Mucosa of rectum (tissue), 2 donors: ENCODE results near the gene SIRT4.

Source experiments
- H3K27ac ChIP-seq, 2 donors: one replicate each; pipeline ENCODE4 v1.7.0; 2013; ENCODE audit warnings: inconsistent platforms in 2 of 2, low read depth in 2 of 2, low read length in 2 of 2
- H3K27me3 ChIP-seq, 2 donors: one replicate each; pipeline ENCODE4 v1.7.0; 2013; ENCODE audit warnings: low read length in 2 of 2; ENCODE audit not compliant: control insufficient read depth in 2 of 2, insufficient read depth in 2 of 2
- H3K36me3 ChIP-seq, 2 donors: one replicate each; pipeline ENCODE4 v1.7.0; 2013; ENCODE audit warnings: low read length in 2 of 2; ENCODE audit not compliant: control insufficient read depth in 2 of 2, insufficient read depth in 2 of 2
- H3K4me1 ChIP-seq, 2 donors: one replicate each; pipeline ENCODE4 v1.7.0; 2013; ENCODE audit warnings: low read length in 2 of 2, mild to moderate bottlenecking in 1 of 2; ENCODE audit not compliant: control insufficient read depth in 2 of 2, insufficient read depth in 2 of 2
- H3K4me3 ChIP-seq, 2 donors: one replicate each; pipeline ENCODE4 v1.7.0; 2013; ENCODE audit warnings: low read length in 2 of 2
- H3K9ac ChIP-seq, 2 donors: one replicate each; pipeline ENCODE4 v1.7.0; 2013; ENCODE audit warnings: low read length in 2 of 2, low read depth in 1 of 2, mild to moderate bottlenecking in 1 of 2
- H3K9me3 ChIP-seq, 2 donors: one replicate each; pipeline ENCODE4 v1.7.0; 2013; ENCODE audit warnings: low read length in 2 of 2; ENCODE audit not compliant: control insufficient read depth in 2 of 2
- donor health status: healthy.
- donor health status: Normal muscosa, but diverticular disease.

The SIRT4 gene

DNA sequence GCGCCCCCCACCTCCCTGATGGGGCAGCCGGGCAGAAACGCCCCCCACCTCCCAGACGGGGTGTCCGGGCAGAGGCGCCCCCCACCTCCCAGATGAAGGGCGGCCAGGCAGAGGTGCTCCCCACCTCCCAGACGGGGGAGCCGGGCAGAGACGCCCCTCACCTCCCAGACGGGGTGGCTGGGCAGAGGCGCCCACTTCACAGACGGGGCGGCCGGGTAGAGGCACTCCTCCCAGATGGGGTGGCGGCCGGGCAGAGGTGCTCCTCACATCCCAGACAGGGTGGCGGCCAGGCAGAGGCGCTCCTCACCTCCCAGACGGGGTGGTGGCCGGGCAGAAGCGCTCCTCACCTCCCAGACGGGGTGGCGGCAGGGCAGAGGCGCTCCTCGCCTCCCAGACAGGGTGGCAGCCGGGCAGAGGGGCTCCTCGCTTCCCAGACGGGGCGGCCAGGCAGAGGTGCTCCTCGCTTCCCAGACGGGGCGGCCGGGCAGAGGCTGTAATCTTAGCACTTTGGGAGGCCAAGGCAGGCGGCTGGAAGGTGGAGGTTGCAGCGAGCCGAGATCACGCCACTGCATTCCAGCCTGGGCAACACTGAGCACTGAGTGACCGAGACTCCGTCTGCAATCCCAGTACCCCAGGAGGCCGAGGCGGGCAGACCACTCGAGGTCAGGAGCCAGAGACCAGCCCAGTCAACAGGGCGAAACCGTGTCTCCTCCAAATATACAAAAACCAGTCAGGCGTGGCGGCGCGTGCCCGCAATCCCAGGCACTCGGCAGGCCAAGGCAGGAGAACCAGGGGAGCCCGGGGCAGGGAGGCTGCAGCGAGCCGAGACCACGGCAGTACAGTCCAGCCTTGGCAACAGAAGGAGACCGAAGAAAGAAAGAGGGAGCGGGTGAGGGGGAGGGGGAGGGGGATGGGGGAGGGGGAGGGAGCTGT is 23.7 kb upstream of the SIRT4 start:
- no peak overlapping the region for H3K27ac ChIP-seq
- no peaks in the 10 kb centered on the region for H3K9me3 ChIP-seq
- H3K36me3 ChIP-seq = no peaks in the 10 kb centered on the region
- no peaks in the 10 kb centered on the region for H3K4me1 ChIP-seq
- H3K27me3 ChIP-seq = no peaks in the 10 kb centered on the region
- no peak overlapping the region for H3K9ac ChIP-seq
- no peak overlapping the region for H3K4me3 ChIP-seq

DNA sequence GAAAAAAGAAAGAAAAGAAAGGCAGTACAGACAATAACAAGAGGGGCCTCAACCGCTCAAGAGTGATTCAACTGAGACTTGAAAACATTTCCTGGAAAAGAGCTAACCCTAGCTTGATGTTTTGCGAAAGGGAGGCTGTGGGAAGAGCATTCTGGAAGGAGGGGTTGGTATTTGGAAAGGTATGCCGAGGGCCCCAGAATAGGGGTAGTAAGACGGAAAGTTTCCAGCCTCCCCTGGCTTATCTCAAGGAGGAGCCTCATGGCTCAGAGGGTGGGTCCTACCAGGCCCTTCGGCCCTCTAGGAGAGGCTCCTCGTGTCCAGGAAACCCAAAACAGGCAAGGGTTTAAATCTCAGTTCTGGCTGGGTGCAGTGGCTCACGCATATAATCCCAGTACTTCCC is 18.8 kb upstream of the SIRT4 start:
- H3K27ac ChIP-seq = no peak overlapping the region
- H3K9me3 ChIP-seq = no peaks in the 10 kb centered on the region
- H3K9ac ChIP-seq = no peak overlapping the region
- no peaks in the 10 kb centered on the region for H3K27me3 ChIP-seq
- H3K4me3 ChIP-seq = no peak overlapping the region
- H3K36me3 ChIP-seq = no peaks in the 10 kb centered on the region
- no peaks in the 10 kb centered on the region for H3K4me1 ChIP-seq

GRCh38 chr12:120284381-120284780 is 17.7 kb upstream of the SIRT4 start:
- H3K27me3 ChIP-seq = no peaks in the 10 kb centered on the region
- H3K4me1 ChIP-seq = no peaks in the 10 kb centered on the region
- H3K27ac ChIP-seq = no peak overlapping the region
- no peaks in the 10 kb centered on the region for H3K9me3 ChIP-seq
- H3K36me3 ChIP-seq = no peaks in the 10 kb centered on the region
- no peak overlapping the region for H3K4me3 ChIP-seq
- H3K9ac ChIP-seq = no peak overlapping the region

- Histone ChIP-seq H3K36me3 (no peaks in the 10 kb centered on the region), H3K9ac (no peak overlapping the region), H3K9me3 (no peaks in the 10 kb centered on the region), H3K4me1 (peaks cover 8 to 9% of the 10 kb centered on the region in 2 donors), H3K27me3 (no peaks in the 10 kb centered on the region), H3K4me3 (no peak overlapping the region), H3K27ac (no peak overlapping the region)
Observed at GRCh38 chr12:120286768-120287490, 15.2 kb upstream of the SIRT4 start.

DNA sequence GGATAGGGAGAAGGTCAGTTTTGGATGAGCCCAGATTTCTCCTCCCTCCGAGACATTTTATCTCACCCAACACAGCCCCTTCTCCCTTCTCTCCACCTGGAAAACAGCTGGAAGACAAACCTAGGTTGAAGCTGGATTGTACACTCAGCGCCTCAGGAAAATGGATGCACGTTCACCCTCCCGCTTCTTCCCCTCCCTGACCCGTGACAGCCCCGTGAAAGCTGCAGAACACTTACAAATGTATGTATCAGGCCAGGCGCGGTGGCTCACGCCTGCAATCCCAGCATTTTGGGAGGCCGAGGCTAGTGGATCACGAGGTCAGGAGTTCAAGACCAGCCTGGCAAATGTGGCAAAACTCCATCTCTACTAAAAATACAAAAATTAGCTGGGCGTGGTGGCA is 14.6 kb upstream of the SIRT4 start:
- Histone ChIP-seq H3K36me3 (no peaks in the 10 kb centered on the region), H3K27ac (no peak overlapping the region), H3K4me3 (no peak overlapping the region), H3K27me3 (no peaks in the 10 kb centered on the region), H3K4me1 (peaks cover 8 to 9% of the 10 kb centered on the region in 2 donors), H3K9ac (no peak overlapping the region), H3K9me3 (no peaks in the 10 kb centered on the region)

- no peaks in the 10 kb centered on the region for H3K27me3 ChIP-seq
- H3K4me1 ChIP-seq = peaks cover 8 to 15% of the 10 kb centered on the region in 2 donors
- H3K9me3 ChIP-seq = no peaks in the 10 kb centered on the region
- H3K36me3 ChIP-seq = no peaks in the 10 kb centered on the region
- H3K27ac ChIP-seq = peak overlapping the region; percentile 99 to 100
- peak overlapping the region; percentile 52 to 64 for H3K4me3 ChIP-seq
- peak overlapping the region; percentile 56 to 93 for H3K9ac ChIP-seq
Observed at GRCh38 chr12:120290609-120291305, 11.4 kb upstream of the SIRT4 start.

GRCh38 chr12:120292411-120292660 is 9.8 kb upstream of the SIRT4 start:
- peaks cover 8 to 15% of the 10 kb centered on the region in 2 donors for H3K4me1 ChIP-seq
- peak overlapping the region; percentile 93 to 98 for H3K9ac ChIP-seq
- H3K4me3 ChIP-seq = peak overlapping the region; percentile 70 to 90
- no peaks in the 10 kb centered on the region for H3K36me3 ChIP-seq
- H3K27me3 ChIP-seq = no peaks in the 10 kb centered on the region
- H3K9me3 ChIP-seq = no peaks in the 10 kb centered on the region
- H3K27ac ChIP-seq = peak overlapping the region; percentile 99 to 100

- H3K27me3 ChIP-seq = no peaks in the 10 kb centered on the region
- no peaks in the 10 kb centered on the region for H3K9me3 ChIP-seq
- peaks cover 8 to 15% of the 10 kb centered on the region in 2 donors for H3K4me1 ChIP-seq
- H3K27ac ChIP-seq = peak within 1 kb of the TSS; percentile 99 to 100
- H3K36me3 ChIP-seq = no peaks in the 10 kb centered on the region
- H3K9ac ChIP-seq = peak within 1 kb of the TSS; percentile 93 to 98
- peak within 1 kb of the TSS; percentile 70 to 90 for H3K4me3 ChIP-seq
Observed at GRCh38 chr12:120292661-120293531, 9.2 kb upstream of the SIRT4 start, which contains the start of gene RNU4-1. TSS of gene RNU4-1 (minus strand) at chr12:120293237.

DNA sequence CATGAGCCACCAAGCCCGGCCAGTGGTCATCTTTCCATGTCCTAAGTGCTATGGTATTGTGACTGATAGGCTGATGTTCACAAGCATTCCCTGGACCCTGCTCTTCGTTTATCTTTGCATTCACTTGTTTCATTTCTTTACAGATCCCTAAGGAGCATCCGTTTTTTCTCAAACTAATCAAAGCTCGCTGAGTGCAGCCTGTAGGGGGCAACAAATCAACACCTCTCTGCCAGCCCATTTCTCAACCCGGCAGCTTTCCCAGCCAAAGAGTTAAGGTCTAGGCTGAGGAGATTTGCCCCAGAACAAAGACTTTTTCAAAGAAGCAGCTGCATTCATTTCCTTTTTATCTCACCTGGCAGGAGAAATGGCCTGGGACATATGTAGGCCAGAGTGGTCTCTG is 12.1 kb downstream of the SIRT4 start:
- no peak overlapping the region for H3K4me3 ChIP-seq

More for the DNA sequence above, 12.1 kb downstream of the SIRT4 start:
- Histone ChIP-seq H3K36me3 (no peaks in the 10 kb centered on the region), H3K9me3 (no peaks in the 10 kb centered on the region), H3K27me3 (no peaks in the 10 kb centered on the region), H3K9ac (no peak overlapping the region), H3K27ac (no peak overlapping the region), H3K4me1 (peaks cover 6 to 7% of the 10 kb centered on the region in 2 donors)
